Stimulated activated CD4-positive, alpha-beta T cell treated with anti-CD3 and anti-CD28 coated beads, Interleukin-4, amount 100 ng/mL, for 24 hours (primary cell): Measurements from ENCODE around the gene ISL1.

Experiments used
- DNase-seq: peaks from one replicate; pipeline ENCODE4 v3.0.0-alpha.2; 2020

Gene ISL1

GRCh38 chr5:51387884-51388275, 4.6 kb downstream of the ISL1 start:
- no peak for DNase-seq

GRCh38 chr5:51388488-51389287, 5.4 kb downstream of the ISL1 start:
- no peak for DNase-seq

GRCh38 chr5:51389288-51389576, 6.0 kb downstream of the ISL1 start:
- DNase-seq, result no peak

GRCh38 chr5:51389577-51390463, 6.6 kb downstream of the ISL1 start:
- no peak for DNase-seq

- no peak for DNase-seq
Measured at GRCh38 chr5:51391175-51391574, 7.9 kb downstream of the ISL1 start.

- DNase-seq, result no peak
Measured at GRCh38 chr5:51392689-51393199, 9.5 kb downstream of the ISL1 start.

GRCh38 chr5:51394609-51395008, 11.4 kb downstream of the ISL1 start:
- no peak for DNase-seq

- no peak for DNase-seq
Measured at GRCh38 chr5:51395245-51395644, 12.0 kb downstream of the ISL1 start.

- no peak for DNase-seq
Measured at GRCh38 chr5:51395666-51396356, 12.6 kb downstream of the ISL1 start.

GRCh38 chr5:51396797-51397196, 13.5 kb downstream of the ISL1 start:
- DNase-seq, result no peak

GRCh38 chr5:51397996-51398395, 14.7 kb downstream of the ISL1 start:
- DNase-seq, result no peak

- no peak for DNase-seq
Measured at GRCh38 chr5:51398875-51399642, 15.8 kb downstream of the ISL1 start.

GRCh38 chr5:51399643-51400006, 16.4 kb downstream of the ISL1 start:
- DNase-seq, result no peak

- DNase-seq, result no peak
Measured at GRCh38 chr5:51404255-51404654, 21.0 kb downstream of the ISL1 start.

GRCh38 chr5:51411921-51412325, 28.7 kb downstream of the ISL1 start:
- DNase-seq, result no peak

- DNase-seq, result no peak
Measured at GRCh38 chr5:51414516-51414915, 31.3 kb downstream of the ISL1 start.

GRCh38 chr5:51416149-51416548, 32.9 kb downstream of the ISL1 start:
- no peak for DNase-seq

GRCh38 chr5:51433052-51433710, 49.9 kb downstream of the ISL1 start:
- DNase-seq, result no peak

GRCh38 chr5:51439232-51439631, 56.0 kb downstream of the ISL1 start:
- DNase-seq, result no peak
